GM18870 (cell line): ENCODE data around the gene EPS8.

ENCODE experiments used
- ATAC-seq: cut with Tn5 transposase; IDR thresholded peaks from one replicate; pipeline ENCODE4 v1.9.1; 2021; ENCODE audit warnings: moderate library complexity; ENCODE audit not compliant: unreplicated experiment

EPS8 gene

DNA sequence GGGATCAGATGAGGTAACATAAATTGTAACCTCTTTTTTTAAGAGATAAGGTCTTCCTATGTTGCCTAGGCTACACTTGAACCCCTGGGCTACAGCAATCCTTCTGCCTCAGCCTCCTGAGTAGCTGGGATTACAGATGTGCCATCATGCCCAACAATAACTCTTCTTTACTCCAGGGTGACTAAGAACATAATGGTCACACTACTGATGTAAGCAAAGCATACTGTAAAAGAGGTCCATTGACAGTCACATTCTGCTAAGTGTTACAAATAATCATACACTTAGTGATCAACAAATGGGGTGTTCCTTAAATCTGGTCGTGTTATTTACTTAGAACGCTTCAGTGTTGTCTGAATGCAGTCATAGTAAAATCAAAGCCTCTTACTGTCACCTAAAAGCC is 68.9 kb downstream of the EPS8 start:
- no peak for ATAC-seq

DNA sequence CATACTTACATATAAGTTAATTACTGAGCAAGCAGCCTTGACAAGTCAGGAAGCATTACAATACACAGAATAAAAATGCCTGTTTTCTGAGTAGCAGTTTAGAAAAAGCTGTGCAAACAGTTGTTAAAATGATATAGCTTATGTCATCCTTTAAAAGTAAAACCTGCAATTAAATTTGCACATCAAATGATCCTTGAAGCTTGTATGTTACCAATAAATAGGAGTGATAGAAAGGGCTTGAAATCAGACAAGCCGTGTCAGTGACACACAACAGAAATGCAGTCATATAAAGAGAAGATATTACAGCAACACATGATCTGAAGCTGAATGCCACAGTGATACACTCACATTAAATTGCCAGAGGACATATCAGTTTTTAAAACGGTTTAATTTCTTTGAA is 70.0 kb downstream of the EPS8 start:
- ATAC-seq: no peak

DNA sequence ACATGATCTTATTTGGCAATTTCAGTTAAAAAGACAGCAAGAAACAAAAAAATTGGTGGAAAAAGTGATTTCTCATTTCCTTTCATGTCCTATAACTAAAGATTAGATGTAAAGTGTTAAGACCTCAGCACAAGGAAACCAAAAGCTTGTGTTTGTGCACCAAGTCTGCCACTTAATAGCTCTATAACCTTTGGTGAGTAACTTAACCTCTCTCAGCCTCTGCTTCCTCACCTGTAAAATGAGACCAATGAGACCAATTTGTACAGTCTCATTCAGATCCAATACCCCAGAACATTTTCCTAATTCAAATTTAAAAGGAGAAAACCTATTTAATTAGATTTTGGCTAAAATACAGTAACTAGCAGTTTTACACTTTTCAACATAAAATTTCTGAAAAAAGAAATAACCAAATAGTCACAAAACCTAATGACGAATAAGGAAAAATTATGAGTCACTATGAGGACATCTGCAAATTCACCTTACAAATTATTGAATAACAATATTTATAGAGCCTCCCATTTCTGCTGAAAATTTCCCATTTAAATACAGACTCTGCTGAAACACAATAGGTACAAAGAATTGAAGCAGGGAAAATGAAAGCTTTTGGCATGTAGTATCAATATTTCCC is 71.1 kb downstream of the EPS8 start:
- no peak for ATAC-seq

DNA sequence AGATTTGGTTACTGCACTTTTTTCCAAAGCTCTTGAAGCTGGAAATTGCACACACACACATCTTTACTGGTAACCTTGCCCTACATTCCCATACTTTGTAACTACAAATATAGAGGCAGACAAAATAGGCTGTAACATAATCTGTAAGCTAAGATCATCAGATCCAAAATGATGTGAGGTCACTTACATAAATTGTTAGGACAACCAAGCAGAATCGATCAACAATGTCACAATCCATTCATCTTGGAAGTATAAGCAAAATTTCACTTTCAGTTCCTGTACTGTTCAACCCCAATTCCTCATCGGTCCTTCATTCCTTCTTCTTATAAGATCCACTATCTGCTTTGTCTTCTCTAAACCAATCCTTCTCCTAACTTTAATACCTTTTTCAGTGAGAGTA is 72.6 kb downstream of the EPS8 start:
- ATAC-seq: no peak

GRCh38 chr12:15714256-15714655 is 74.9 kb downstream of the EPS8 start:
- ATAC-seq: no peak

GRCh38 chr12:15712823-15713660 is 76.1 kb downstream of the EPS8 start:
- no peak for ATAC-seq

GRCh38 chr12:15712160-15712559 is 77.0 kb downstream of the EPS8 start:
- no peak for ATAC-seq

- no peak for ATAC-seq
Measured at GRCh38 chr12:15710860-15711510, 78.2 kb downstream of the EPS8 start.

DNA sequence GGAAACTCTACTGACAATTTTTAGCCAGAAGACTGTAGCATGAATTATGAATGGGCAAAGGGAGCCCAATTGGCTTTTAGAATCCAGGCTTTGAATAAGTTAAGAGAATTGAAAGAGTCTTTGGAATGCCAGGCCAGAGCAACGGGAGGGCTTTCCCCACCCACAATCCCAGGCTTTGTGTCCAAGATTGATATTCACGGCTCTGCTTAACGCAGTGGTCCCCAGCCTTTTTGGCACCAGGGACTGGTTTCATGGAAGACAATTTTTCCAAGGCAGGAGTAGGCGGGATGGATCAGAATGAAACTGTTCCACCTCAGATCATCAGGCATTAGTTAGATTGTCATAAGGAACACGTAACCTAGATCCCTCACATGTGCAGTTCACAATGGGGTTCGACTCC is 79.6 kb downstream of the EPS8 start:
- no peak for ATAC-seq

DNA sequence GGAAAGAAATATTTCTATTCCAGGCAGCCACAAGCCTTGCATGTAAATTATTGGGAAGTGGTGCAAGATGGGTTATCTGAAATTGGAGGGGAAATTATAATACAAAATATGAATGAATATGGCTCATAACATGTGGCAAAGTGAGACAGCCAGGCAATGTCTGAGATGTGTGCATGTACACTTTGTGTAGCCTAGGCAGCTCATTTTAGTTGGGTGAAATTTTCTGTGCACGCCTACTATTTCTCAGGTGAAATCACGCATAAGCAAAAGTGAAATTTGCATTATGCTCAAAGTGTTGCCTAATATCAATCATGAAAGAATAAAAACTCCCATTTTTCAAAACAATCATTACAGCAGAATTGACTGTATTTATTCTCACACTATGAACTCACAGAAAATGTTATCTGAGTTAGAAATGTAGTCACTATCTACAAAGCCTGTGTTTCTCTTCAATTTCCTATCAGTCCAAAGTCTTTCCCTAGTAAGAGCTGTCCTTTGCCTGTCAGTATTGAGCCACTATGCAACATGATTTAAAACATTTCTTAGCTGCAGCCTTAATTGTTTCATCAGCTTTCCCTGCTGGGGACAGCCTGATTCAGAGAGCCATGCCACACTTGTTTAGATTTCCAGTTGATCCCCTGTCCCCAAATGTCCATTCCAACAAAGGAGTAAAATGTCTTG is 80.7 kb downstream of the EPS8 start:
- ATAC-seq: no peak

- no peak for ATAC-seq
Measured at GRCh38 chr12:15707516-15708199, 81.5 kb downstream of the EPS8 start.

- ATAC-seq: no peak
Measured at GRCh38 chr12:15706010-15706676, 83.0 kb downstream of the EPS8 start.

DNA sequence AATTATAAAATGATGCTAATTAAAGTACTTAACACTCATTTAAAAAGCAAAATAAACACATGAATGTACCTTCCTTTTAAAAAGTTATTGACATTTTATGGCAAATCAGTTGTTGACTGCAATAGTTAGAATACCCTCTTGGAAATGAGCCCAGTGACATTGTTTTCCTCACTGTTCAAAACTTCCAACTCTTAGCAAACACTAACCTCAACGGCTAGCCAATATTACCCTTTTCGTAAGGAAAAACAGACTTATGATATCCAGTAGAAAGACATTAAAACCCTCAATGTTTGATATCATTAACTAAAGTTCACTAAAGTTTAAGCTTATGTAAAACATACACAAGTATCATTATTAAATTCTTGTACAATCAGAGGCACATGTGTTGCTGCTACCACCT is 83.6 kb downstream of the EPS8 start:
- ATAC-seq: no peak

GRCh38 chr12:15702276-15702675 is 86.9 kb downstream of the EPS8 start:
- no peak for ATAC-seq

GRCh38 chr12:15701631-15702156 is 87.5 kb downstream of the EPS8 start:
- ATAC-seq: no peak

DNA sequence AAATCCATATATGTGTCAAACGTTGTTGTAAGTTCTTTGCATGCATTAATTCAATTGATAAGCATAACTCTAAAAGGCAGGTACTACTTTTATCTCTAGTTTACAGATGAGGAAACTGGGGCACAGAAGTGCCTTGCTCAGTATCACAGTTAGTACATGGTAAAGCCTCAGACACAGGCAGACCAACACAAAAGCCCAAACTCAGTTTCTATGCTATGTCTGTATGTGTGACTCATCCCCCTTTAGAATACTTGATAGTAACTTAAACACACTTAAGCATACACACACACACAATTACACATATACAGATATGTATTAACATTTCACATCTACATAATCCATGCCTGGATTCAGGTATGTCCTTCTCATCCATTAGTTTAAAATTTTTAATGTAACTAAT is 88.0 kb downstream of the EPS8 start:
- ATAC-seq: peak; percentile 62

- ATAC-seq: peak; percentile 68
Measured at GRCh38 chr12:15700595-15700994, 88.6 kb downstream of the EPS8 start.

DNA sequence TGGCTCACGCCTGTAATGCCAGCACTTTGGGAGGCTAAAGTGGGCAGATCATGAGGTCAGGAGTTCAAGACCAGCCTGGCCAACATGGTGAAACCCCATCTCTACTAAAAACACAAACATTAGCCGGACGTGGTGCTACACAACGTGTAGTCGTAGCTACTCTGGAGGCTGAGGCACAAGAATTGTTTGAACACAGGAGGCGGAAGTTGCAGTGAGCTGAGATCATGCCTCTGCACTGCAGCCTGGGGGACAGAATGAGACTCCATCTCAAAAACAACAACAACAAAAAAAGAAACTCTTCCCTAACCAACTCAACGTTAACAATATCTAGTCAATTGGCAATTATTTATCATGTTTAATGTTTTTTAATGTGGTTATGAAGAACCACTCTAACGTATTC is 89.3 kb downstream of the EPS8 start:
- ATAC-seq: no peak

GRCh38 chr12:15698377-15698871 is 90.8 kb downstream of the EPS8 start:
- ATAC-seq: no peak

GRCh38 chr12:15697201-15697600 is 92.0 kb downstream of the EPS8 start:
- no peak for ATAC-seq
